NCI-H2171 treated with DMSO at 0.1 percent for 48 hours (cell line): ENCODE data around the gene PRTG.
A peak's percentile ranks its signal among the peaks of the same experiment; 100 is the strongest.
"Not testable (repeated sequence)": the region's sequence is repeated elsewhere in the genome, so short reads cannot be mapped to it uniquely, and the experiment has no call there.

ENCODE experiments used
- DNase-seq: peaks from one replicate; lab custom pipeline; 2025; lab: John Stamatoyannopoulos, UW

Gene PRTG

GRCh38 chr15:55700876-55701275 is 42.1 kb downstream of the PRTG start:
- no peak for DNase-seq

DNA sequence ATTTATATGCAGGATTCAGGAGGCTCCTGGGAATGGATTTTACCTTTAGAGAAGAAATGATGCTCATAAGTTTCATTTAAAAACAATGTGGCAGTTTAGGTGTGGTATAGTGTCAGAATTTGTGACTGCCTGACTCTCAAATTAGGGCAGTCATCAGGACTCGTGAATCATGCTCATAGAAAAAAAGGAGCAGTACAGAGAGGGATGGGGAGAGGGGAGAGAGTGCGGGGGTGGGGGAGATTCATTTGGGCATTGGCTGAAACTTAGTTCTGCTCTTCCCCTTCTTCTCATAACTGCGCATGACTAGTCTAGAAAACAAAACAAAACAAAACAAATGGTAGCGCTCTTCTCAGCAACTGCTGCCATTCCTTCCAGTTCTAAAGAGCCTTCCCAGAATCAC is 44.3 kb downstream of the PRTG start:
- DNase-seq = no peak

- DNase-seq = no peak
Measured at GRCh38 chr15:55696221-55696620, 46.7 kb downstream of the PRTG start.

DNA sequence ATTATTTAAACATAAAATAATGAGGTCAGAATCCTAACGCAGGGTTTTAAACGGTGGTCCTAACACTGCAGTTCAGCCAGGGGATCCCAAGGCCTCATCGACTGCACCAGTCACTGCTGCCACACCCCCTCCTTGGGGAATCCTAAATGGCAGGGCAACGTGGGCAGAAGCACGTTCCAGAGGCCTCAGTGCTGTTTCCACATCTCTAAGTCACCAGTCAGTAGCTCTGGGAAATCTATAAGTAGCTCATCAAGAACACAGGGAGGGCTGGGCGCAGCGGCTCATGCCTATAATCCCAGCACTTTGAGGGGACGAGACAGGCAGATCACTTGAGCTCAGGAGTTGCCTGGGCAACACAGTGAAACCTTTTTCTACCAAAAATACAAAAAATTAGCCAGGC is 47.5 kb downstream of the PRTG start:
- DNase-seq = no peak

- peak; percentile 55 for DNase-seq
Measured at GRCh38 chr15:55694652-55695150, 48.3 kb downstream of the PRTG start.

- DNase-seq = not testable (repeated sequence)
Measured at GRCh38 chr15:55693116-55693515, 49.8 kb downstream of the PRTG start.

GRCh38 chr15:55687792-55688191 is 55.2 kb downstream of the PRTG start:
- DNase-seq = no peak

- DNase-seq = no peak
Measured at GRCh38 chr15:55685286-55685685, 57.7 kb downstream of the PRTG start.

DNA sequence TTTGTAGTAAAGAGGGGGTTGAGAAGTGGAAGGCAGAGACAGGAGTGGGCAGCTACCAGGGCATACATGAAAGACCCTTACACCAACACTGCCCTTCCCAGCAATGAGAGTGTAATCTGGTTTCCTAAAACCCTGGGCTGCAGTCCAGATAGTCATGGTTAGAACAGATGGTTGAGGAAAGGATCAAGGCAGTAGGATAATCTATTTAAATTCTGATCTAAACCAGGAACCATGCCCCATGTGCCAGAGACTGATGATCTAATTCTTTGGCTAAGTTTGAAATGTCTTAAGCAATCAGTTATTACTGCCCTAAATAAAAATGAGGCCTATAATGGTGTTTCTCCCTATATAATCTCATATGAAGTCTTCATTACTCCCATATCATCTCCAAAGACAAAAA is 59.6 kb downstream of the PRTG start:
- no peak for DNase-seq

GRCh38 chr15:55681631-55682030 is 61.3 kb downstream of the PRTG start:
- no peak for DNase-seq

DNA sequence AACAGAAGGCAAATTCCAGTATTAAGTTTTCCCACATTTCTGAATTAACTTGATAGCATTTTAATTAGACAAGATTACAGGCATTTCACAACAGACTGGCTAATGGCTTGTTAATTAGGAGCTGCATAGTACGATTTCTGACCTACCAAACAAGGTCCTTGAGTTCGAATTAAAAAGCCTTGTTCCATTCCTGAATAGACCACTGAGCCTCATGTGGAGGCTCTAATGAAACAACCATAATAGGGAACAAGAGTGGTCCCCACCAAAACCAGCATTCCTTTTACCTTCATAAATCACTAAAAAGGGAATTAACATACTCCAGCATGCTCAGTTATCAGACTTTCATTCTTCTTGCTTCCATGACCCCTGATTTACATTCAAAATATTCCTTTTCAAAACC is 66.4 kb downstream of the PRTG start:
- no peak for DNase-seq

- DNase-seq = no peak
Measured at GRCh38 chr15:55673287-55673686, 69.7 kb downstream of the PRTG start.

- DNase-seq = no peak
Measured at GRCh38 chr15:55669270-55669669, 73.7 kb downstream of the PRTG start.

DNA sequence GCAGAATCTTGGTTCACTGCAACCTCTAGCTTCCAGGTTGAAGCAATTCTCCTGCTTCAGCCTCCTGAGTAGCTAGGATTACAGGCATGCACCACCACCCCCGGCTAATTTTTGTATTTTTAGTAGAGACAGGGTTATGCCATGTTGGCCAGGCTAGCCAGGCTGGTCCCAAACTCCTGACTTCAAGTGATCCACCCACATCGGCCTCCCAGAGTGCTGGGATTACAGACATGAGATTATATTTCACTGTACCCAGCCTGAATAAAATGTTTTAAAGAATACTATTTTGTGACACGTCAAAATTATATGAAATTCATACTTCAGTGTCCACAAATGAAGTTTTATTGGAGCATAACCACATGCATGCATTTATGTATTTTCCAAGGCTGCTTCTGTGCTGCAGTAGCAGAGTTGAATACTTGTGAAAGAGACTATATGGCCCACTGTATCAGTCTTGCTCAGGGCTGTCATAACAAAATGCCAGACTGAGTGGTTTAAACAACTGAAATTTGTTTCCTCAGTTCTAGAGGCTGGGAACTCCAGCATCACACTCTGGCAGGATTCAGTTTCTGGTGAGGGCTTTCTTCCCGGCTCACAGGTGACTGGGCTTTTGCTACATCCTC is 77.2 kb downstream of the PRTG start:
- DNase-seq = no peak

- no peak for DNase-seq
Measured at GRCh38 chr15:55661428-55661827, 81.5 kb downstream of the PRTG start.

DNA sequence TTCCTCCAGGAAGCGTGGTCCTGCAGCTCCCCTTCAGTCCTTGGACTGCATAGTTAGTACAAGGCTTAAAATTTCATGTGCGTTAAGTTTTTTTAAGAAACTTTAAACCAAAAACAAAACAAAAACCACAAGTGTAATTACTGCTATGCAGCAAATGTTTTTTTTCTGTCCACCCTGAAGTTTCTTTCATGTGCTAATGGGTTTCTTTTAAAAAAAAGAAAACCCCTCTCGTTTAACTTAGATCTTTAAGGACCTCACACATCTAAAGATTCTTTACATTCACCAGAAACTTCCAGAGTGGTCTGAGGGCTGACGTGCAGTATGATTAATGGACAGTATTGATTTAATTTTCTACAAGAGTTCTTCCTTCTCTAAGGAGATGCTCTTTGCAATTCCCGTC is 82.8 kb downstream of the PRTG start:
- DNase-seq = no peak

- no peak for DNase-seq
Measured at GRCh38 chr15:55659481-55659880, 83.5 kb downstream of the PRTG start.

DNA sequence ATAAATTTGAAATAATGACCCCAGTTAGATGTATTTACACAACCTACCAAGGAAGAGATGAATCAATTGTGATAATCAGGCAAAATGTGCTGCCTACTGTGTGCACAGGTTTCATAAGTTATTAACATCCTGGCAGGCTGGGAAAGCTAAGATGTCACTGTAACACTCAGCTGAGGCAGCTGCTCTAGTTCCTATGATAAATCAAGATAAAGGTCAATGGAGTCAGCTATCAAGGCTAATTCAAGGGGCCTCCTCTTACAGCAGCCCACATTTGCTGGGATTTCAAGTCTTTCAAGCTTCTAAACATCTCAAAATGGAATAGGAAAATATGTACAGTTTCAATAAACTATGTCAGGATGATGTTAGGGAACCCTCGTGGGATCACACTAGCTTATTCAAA is 84.1 kb downstream of the PRTG start:
- DNase-seq = no peak

GRCh38 chr15:55654561-55655031 is 88.4 kb downstream of the PRTG start:
- DNase-seq = no peak

DNA sequence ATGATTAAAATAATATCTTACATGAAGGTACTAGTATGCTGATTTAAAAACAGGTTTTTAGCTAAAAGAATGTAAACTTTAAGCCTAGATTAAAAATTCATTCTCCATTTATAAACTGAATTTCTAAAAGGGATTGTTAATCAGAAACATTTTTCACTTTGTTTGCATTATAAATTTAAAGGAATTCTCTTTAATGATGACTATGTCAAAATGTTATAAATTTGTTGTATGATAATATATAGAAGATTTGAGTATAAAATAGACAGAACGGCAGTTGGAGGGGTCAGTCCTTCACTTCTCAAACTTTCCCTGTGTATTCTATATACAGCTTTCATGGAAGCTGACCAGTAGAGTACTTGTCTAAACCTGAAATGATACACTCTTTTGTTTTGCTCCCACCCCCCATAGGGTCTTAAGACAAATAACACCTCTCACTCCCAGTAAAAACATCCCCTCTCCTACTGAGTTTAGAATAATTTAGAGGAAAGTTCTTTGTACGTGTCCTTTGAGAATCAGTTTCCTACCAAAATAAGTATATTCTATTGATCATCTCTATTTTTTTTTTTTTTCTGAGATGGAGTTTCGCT is 90.0 kb downstream of the PRTG start:
- DNase-seq = no peak

- no peak for DNase-seq
Measured at GRCh38 chr15:55652359-55652758, 90.6 kb downstream of the PRTG start.

GRCh38 chr15:55649058-55649423 is 93.9 kb downstream of the PRTG start:
- DNase-seq = no peak

GRCh38 chr15:55638764-55639163 is 104.2 kb downstream of the PRTG start:
- DNase-seq = no peak

- no peak for DNase-seq
Measured at GRCh38 chr15:55637086-55637485, 105.9 kb downstream of the PRTG start.
